HepG2 (cell line): ENCODE data around the gene PTPN14. TPM values are rescaled to one million over a fixed set of nuclear protein-coding genes. Genes with fewer than 3 reads are reported as not detected.
A peak's percentile ranks its signal among the peaks of the same experiment; 100 is the strongest.

Experiments
- ATAC-seq: fragments of 200-7000 bp; cut with Tn5 transposase; 3 replicates; pipeline ENCODE4 v1.9.1; 2020; ENCODE audit warnings: mild to moderate bottlenecking, moderate library complexity
- BruUV-seq: library from RNA; stranded (reverse); fragments of 400-500 nt; replicated peaks from 2 replicates; lab custom pipeline; 2021; lab: Mats Ljungman, UMichigan
- CTCF ChIA-PET: fragments of 300-600 bp; formaldehyde crosslinking; extraction: SDS; loops from one replicate; lab custom pipeline; 2021; ENCODE audit warnings: low total read pairs, inconsistent platforms, low intra/inter-chr PET ratio; lab: Yijun Ruan, JAX
- POLR2A ChIA-PET: fragments of 350-600 bp; sonication (Branson Sonifier 250); formaldehyde crosslinking; loops from one replicate; lab custom pipeline; 2020; ENCODE audit warnings: antibody characterized with exemption, inconsistent platforms; lab: Yijun Ruan, JAX
- DNase-seq: peaks from one replicate; pipeline ENCODE4 v3.0.0-alpha.2; 2015; ENCODE audit warnings: low spot score
- FAIRE-seq: peaks from 3 replicates; lab custom pipeline; 2011; peaks lifted over from hg19 to GRCh38; lab: Jason Lieb, UNC
- H2AFZ ChIP-seq: one replicate; pipeline ENCODE4 v1.6.1; 2011; ENCODE audit warnings: low read length, inconsistent platforms
- H3K27ac ChIP-seq: fragments of 300-600 bp; 3 replicates; pipeline ENCODE4 v1.8.0; 2011; ENCODE audit warnings: mixed run types, mild to moderate bottlenecking, mixed read lengths, low read length, inconsistent platforms; ENCODE audit not compliant: insufficient read depth; ENCODE audit errors: extremely low read length
- H3K27me3 ChIP-seq, 2 experiments: fragments of 200-600 bp in 1 of 2; 2 replicates in 1 of 2; 3 replicates in 1 of 2; pipeline versions ENCODE4 v1.6.0 to v1.8.0; 2011; ENCODE audit warnings: low read length in 2 of 2, mild to moderate bottlenecking in 2 of 2, moderate library complexity in 2 of 2, inconsistent platforms in 1 of 2; ENCODE audit not compliant: insufficient read depth in 2 of 2, control insufficient read depth in 1 of 2
- H3K36me3 ChIP-seq, 2 experiments: fragments of 200-600 bp in 1 of 2; replicated peaks in 1 of 2; 2 replicates in 1 of 2; 3 replicates in 1 of 2; pipeline versions ENCODE4 v1.5.1 to v1.8.0; 2011; ENCODE audit warnings: low read length in 2 of 2, inconsistent platforms in 1 of 2; ENCODE audit not compliant: insufficient read depth in 2 of 2, control insufficient read depth in 1 of 2
- H3K4me1 ChIP-seq: 2 replicates; pipeline ENCODE4 v1.5.1; 2012; ENCODE audit warnings: low read length, inconsistent platforms; ENCODE audit not compliant: insufficient read depth
- H3K4me2 ChIP-seq: 2 replicates; pipeline ENCODE4 v1.6.0; 2011; ENCODE audit warnings: low read depth, low read length, inconsistent platforms
- H3K4me3 ChIP-seq, 3 experiments: fragments of 200-600 bp in 1 of 3; sonication (generic), shearing (Covaris generic) in 1 of 3; replicated peaks in 1 of 3; 2 replicates each; pipeline ENCODE4 v1.5.1; 2011 to 2016; ENCODE audit warnings: low read length in 3 of 3, inconsistent platforms in 2 of 3, low read depth in 2 of 3, mild to moderate bottlenecking in 2 of 3, control low read depth in 1 of 3, mixed read lengths in 1 of 3; ENCODE audit not compliant: insufficient read depth in 1 of 3
- H3K79me2 ChIP-seq: one replicate; pipeline ENCODE4 v1.6.1; 2011; ENCODE audit warnings: low read length, inconsistent platforms; ENCODE audit not compliant: insufficient read depth
- H3K9ac ChIP-seq: 2 replicates; pipeline ENCODE4 v1.6.0; 2011; ENCODE audit warnings: mild to moderate bottlenecking, low read depth, low read length, inconsistent platforms; ENCODE audit not compliant: insufficient read depth
- H3K9me3 ChIP-seq: 2 replicates; pipeline ENCODE4 v1.5.1; 2012; ENCODE audit warnings: mild to moderate bottlenecking, low read length
- H4K20me1 ChIP-seq: 2 replicates; pipeline ENCODE4 v1.6.0; 2011; ENCODE audit warnings: inconsistent platforms, mild to moderate bottlenecking, low read length, moderate library complexity; ENCODE audit not compliant: insufficient read depth
- ELK4 ChIP-seq: sonication (generic); formaldehyde crosslinking; IDR thresholded peaks from 2 replicates; pipeline ENCODE4 v1.9.0; 2021; ENCODE audit warnings: missing genetic modification reagents, borderline replicate concordance
- ZNF501 ChIP-seq: sonication (generic); formaldehyde crosslinking; IDR thresholded peaks from 2 replicates; pipeline ENCODE4 v1.5.1; 2020; ENCODE audit warnings: mild to moderate bottlenecking, moderate library complexity, missing genetic modification reagents
- ZNF629 ChIP-seq: sonication (generic); formaldehyde crosslinking; conservative IDR thresholded peaks from 2 replicates; pipeline ENCODE4 v1.5.0; 2020; ENCODE audit warnings: missing genetic modification reagents
- ZZZ3 ChIP-seq: sonication (generic); formaldehyde crosslinking; IDR thresholded peaks from 2 replicates; pipeline ENCODE4 v1.4.0; 2020; ENCODE audit warnings: missing genetic modification reagents, mild to moderate bottlenecking, borderline replicate concordance
- in situ Hi-C: cut with HindIII; loops from 2 replicates; pipeline ENCODE4 v1.10.0; 2017; ENCODE audit warnings: low pct_unique_long_range_greater_than_20kb; ENCODE audit not compliant: extremely low pct_ligation_motif_present
- intact Hi-C: fragments of 100-400 bp; cut with micrococcal nuclease; formaldehyde crosslinking; loops from one replicate; pipeline ENCODE4 v1.10.0; 2022; ENCODE audit not compliant: unreplicated experiment
- polyA plus RNA-seq, 8 experiments: library from polyadenylated mRNA; depleted of rRNA in 3 of 8; stranded (reverse) in 7 of 8; unstranded in 1 of 8; fragments of >200 nt; fragmentation: Illumina TruSeq in 4 of 8; extraction: Trizol in 4 of 8; gene quantifications; 2 replicates each; pipeline versions ENCODE4 v1.2.1 to v1.2.3, GENCODE V29; 2011 to 2016; ENCODE audit warnings: low read depth in 4 of 8, missing spikeins in 1 of 8, mixed read lengths in 1 of 8; ENCODE audit not compliant: insufficient read depth in 1 of 8
- total RNA-seq, 5 experiments: library from RNA; depleted of rRNA; stranded (reverse); fragments of >200 nt; fragmentation: Illumina TruSeq; extraction: Trizol; gene quantifications; 2 replicates each; pipeline ENCODE4 v1.2.3, GENCODE V29; 2016; ENCODE audit warnings: low read depth in 1 of 5
- TF ChIP-seq, protein P1 (sequence below), 2 experiments: fragments of 450-650 bp in 1 of 2; sonication (generic) in 1 of 2; formaldehyde crosslinking in 1 of 2; IDR thresholded peaks; 2 replicates each; pipeline versions ENCODE4 v1.6.1 to v1.8.0; 2016 to 2022; ENCODE audit warnings: antibody characterized with exemption in 1 of 2, mild to moderate bottlenecking in 1 of 2, missing genetic modification reagents in 1 of 2
- TF ChIP-seq, protein P2 (sequence below): sonication (generic); formaldehyde crosslinking; IDR thresholded peaks from 2 replicates; pipeline ENCODE4 v1.4.0; 2020; ENCODE audit warnings: missing genetic modification reagents, borderline replicate concordance

The PTPN14 gene
- total and polyA plus RNA-seq, 2 of the 13 experiments (the other 11 are each of a cell fraction or from before 2014, with no cell fraction given), result 3.9 to 4.7 TPM

GRCh38 chr1:214547747-214548146, 3.7 kb downstream of the PTPN14 start:
- no peak overlapping the region for H3K9ac ChIP-seq

More at GRCh38 chr1:214547747-214548146, 3.7 kb downstream of the PTPN14 start:
- Histone ChIP-seq H3K9me3 (no peaks in the 10 kb centered on the region), H3K27me3 (peaks cover 0 to 4% of the 10 kb centered on the region in 2 experiments; a peak in 1 of 5 replicates), H3K36me3 (no peaks in the 10 kb centered on the region), H3K4me2 (no peak overlapping the region), H2AFZ (no peak overlapping the region), H3K4me3 (no peak overlapping the region), H3K79me2 (peaks cover 9% of the 10 kb centered on the region), H3K4me1 (peaks cover 38% of the 10 kb centered on the region), H4K20me1 (peaks cover 2% of the 10 kb centered on the region; the same call in 1 of the 2 replicates), H3K27ac (no peak overlapping the region)
- ATAC-seq, result no peak
- ChIA-PET CTCF (no interaction called here), POLR2A (no interaction called here)
- BruUV-seq, result no TSS peak
- TF ChIP-seq, protein P1, sequence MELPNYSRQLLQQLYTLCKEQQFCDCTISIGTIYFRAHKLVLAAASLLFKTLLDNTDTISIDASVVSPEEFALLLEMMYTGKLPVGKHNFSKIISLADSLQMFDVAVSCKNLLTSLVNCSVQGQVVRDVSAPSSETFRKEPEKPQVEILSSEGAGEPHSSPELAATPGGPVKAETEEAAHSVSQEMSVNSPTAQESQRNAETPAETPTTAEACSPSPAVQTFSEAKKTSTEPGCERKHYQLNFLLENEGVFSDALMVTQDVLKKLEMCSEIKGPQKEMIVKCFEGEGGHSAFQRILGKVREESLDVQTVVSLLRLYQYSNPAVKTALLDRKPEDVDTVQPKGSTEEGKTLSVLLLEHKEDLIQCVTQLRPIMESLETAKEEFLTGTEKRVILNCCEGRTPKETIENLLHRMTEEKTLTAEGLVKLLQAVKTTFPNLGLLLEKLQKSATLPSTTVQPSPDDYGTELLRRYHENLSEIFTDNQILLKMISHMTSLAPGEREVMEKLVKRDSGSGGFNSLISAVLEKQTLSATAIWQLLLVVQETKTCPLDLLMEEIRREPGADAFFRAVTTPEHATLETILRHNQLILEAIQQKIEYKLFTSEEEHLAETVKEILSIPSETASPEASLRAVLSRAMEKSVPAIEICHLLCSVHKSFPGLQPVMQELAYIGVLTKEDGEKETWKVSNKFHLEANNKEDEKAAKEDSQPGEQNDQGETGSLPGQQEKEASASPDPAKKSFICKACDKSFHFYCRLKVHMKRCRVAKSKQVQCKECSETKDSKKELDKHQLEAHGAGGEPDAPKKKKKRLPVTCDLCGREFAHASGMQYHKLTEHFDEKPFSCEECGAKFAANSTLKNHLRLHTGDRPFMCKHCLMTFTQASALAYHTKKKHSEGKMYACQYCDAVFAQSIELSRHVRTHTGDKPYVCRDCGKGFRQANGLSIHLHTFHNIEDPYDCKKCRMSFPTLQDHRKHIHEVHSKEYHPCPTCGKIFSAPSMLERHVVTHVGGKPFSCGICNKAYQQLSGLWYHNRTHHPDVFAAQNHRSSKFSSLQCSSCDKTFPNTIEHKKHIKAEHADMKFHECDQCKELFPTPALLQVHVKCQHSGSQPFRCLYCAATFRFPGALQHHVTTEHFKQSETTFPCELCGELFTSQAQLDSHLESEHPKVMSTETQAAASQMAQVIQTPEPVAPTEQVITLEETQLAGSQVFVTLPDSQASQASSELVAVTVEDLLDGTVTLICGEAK (IDR thresholded peaks at IDR 0.05), result no peak; the same call in 1 of the 2 replicates
- TF ChIP-seq, protein P1 (CRISPR knock-in tag; IDR thresholded peaks at IDR 0.05), result peak; percentile 50; the same call in 1 of the 2 replicates
- TF ChIP-seq ZNF501 (CRISPR knock-in tag) (no peak), ZNF629 (CRISPR knock-in tag) (peak; percentile 87), ELK4 (CRISPR knock-in tag) (no peak), ZZZ3 (CRISPR knock-in tag) (no peak)
- TF ChIP-seq, protein P2, sequence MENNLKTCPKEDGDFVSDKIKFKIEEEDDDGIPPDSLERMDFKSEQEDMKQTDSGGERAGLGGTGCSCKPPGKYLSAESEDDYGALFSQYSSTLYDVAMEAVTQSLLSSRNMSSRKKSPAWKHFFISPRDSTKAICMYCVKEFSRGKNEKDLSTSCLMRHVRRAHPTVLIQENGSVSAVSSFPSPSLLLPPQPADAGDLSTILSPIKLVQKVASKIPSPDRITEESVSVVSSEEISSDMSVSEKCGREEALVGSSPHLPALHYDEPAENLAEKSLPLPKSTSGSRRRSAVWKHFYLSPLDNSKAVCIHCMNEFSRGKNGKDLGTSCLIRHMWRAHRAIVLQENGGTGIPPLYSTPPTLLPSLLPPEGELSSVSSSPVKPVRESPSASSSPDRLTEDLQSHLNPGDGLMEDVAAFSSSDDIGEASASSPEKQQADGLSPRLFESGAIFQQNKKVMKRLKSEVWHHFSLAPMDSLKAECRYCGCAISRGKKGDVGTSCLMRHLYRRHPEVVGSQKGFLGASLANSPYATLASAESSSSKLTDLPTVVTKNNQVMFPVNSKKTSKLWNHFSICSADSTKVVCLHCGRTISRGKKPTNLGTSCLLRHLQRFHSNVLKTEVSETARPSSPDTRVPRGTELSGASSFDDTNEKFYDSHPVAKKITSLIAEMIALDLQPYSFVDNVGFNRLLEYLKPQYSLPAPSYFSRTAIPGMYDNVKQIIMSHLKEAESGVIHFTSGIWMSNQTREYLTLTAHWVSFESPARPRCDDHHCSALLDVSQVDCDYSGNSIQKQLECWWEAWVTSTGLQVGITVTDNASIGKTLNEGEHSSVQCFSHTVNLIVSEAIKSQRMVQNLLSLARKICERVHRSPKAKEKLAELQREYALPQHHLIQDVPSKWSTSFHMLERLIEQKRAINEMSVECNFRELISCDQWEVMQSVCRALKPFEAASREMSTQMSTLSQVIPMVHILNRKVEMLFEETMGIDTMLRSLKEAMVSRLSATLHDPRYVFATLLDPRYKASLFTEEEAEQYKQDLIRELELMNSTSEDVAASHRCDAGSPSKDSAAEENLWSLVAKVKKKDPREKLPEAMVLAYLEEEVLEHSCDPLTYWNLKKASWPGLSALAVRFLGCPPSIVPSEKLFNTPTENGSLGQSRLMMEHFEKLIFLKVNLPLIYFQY (CRISPR knock-in tag), result no peak
- intact Hi-C loops (no loop called here), in situ Hi-C loops (loop anchor here (10.0 kb wide), 1 partner anchor 57 kb away; the partner anchor contains the start of gene CENPF)
- DNase-seq, result peak; percentile 7
- FAIRE-seq, result no peak
